ENCODE results near the gene KCNA5.

Gene KCNA5

DNA sequence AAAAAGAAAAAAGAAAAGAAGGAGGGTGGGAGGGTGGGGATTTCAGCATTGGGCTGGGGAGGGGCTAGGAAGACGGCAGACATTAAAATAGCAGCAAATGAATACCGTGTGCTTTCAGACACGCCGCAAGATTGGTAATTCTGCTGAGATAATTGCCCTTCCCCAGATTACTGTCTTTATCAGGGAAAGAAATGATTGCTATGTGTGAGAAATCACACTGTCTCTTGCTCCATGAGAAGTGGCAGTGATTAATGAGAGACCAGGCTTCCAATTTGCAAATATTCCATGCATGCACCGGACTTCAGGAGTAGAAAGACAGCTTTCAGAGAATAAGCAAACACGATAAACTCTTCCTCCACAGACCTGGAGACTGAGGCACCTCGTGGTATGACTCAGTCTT is 7.6 kb upstream of the KCNA5 start:
- no peak overlapping the region for H3K27ac Mint-ChIP-seq
- peaks cover 2% of the 10 kb centered on the region for H3K4me1 Mint-ChIP-seq (ENCODE audit: low read depth)
- H3K9me3 Mint-ChIP-seq, result no peaks in the 10 kb centered on the region
- no peaks in the 10 kb centered on the region for H3K36me3 Mint-ChIP-seq (ENCODE audit: low read depth)
- peaks cover 23% of the 10 kb centered on the region for H3K27me3 Mint-ChIP-seq (ENCODE audit: low read depth)
- no peak overlapping the region for H3K4me3 Mint-ChIP-seq

DNA sequence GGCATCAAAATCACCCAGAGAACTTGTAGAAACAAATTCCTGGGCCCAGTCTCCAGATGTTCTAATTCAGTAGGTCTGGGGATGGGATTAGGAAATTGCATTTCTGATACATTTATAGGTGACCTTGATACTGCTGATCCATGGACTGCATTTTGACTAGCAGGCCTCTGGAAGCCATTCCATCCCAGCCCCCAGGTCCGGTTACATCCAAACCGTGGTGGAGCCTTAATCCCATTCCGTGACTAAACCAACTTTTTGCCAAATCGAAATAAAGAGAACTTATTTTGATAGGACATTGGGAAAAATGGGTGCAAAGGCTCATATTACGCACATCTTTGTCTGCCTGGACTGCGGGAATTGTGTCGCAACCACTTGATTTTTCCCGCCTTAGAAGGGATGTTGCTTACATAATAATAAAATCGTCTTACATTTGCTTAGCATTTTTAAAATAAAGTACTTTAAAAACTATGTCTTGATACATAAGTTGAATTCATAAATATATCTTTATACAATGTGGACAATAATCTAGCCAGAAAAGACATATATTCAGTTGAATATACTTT is 5.8 kb upstream of the KCNA5 start:
- H3K4me3 Mint-ChIP-seq, result no peak overlapping the region
- peaks cover 40% of the 10 kb centered on the region for H3K27me3 Mint-ChIP-seq (ENCODE audit: low read depth)
- no peak overlapping the region for H3K27ac Mint-ChIP-seq
- no peaks in the 10 kb centered on the region for H3K36me3 Mint-ChIP-seq (ENCODE audit: low read depth)
- peaks cover 2% of the 10 kb centered on the region for H3K4me1 Mint-ChIP-seq (ENCODE audit: low read depth)
- no peaks in the 10 kb centered on the region for H3K9me3 Mint-ChIP-seq

DNA sequence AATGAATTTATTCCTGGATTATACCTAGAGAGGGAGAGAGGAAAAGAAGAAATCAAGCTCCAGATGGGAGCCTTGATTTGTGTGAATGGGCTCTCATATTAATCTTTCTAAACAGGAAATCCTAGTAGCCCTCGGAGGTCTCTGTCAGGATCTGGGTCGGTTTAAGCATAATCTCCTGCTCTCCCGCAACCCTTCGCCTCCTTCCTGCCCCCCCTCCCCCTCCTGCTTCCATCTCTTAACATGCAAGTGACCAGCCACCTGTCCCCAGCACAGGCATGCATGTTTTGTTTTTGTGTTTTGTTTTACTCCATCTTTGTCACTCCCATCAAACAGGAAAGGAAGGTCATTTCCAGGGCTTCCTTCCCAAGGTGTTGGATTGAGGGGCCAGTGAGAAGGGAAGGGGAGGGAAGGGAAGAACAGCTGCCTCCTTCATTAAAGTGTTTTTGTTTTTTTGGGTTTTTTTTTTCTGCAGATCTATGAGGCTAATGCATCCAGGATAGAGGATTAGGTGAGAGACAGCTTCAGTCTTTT is 4.8 kb upstream of the KCNA5 start:
- Mint-ChIP-seq H3K4me1 (ENCODE audit: low read depth) (peaks cover 2% of the 10 kb centered on the region), H3K9me3 (no peaks in the 10 kb centered on the region), H3K36me3 (ENCODE audit: low read depth) (no peaks in the 10 kb centered on the region), H3K27ac (no peak overlapping the region), H3K4me3 (no peak overlapping the region), H3K27me3 (ENCODE audit: low read depth) (peaks cover 47% of the 10 kb centered on the region)

DNA sequence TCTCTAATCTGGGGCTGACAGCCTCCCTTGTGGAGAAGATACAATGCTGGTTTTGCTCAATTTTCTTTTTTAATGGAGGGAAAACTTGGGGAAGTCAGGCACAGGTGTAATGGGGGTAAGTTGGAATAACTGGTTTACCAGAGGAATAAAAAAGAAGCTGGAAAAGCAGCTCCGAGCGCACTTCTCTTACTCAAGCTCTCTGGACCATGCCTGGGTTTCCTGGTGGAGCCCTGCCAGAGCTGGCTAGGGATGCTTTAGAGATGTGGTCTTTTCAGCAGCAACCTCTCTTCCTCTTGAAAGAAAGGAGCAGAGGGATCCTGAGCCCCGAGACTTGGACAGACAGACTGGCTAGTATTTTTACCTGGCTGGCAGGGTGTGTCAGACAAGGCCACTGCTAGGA is 3.9 kb upstream of the KCNA5 start:
- Mint-ChIP-seq H3K4me1 (ENCODE audit: low read depth) (no peaks in the 10 kb centered on the region), H3K36me3 (ENCODE audit: low read depth) (no peaks in the 10 kb centered on the region), H3K27ac (no peak overlapping the region), H3K4me3 (no peak overlapping the region), H3K27me3 (ENCODE audit: low read depth) (peaks cover 47% of the 10 kb centered on the region), H3K9me3 (no peaks in the 10 kb centered on the region)

- Mint-ChIP-seq H3K27ac (no peak overlapping the region), H3K4me1 (ENCODE audit: low read depth) (no peaks in the 10 kb centered on the region), H3K9me3 (no peaks in the 10 kb centered on the region), H3K27me3 (ENCODE audit: low read depth) (peaks cover 51% of the 10 kb centered on the region), H3K36me3 (ENCODE audit: low read depth) (no peaks in the 10 kb centered on the region), H3K4me3 (no peak overlapping the region)
Measured at GRCh38 chr12:5040368-5040767, 3.3 kb upstream of the KCNA5 start.

- H3K27me3 Mint-ChIP-seq (ENCODE audit: low read depth), result peaks cover 50% of the 10 kb centered on the region
- no peaks in the 10 kb centered on the region for H3K4me1 Mint-ChIP-seq (ENCODE audit: low read depth)
- H3K4me3 Mint-ChIP-seq, result no peak overlapping the region
Measured at GRCh38 chr12:5044420-5045295, 979 bp downstream of the KCNA5 start.

DNA sequence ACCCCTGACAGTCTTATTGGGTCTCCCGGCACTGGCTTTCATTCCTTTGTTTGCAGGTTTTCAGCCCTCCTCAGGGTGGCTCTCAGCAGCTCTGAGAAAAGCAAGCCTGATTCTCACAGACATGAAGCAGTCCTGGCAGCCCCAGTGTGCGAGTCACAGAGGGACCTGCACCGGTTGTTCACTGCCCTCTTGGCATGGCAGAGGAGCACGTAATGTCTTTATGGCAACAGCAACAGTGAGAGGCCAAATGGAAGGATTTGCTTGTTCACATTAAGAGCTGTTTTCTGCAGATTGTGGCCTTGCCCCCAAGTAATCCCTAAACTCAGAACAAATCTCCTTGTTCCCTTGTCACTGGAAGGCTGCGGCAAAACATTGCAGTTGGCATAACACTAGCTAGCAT is 3.4 kb downstream of the KCNA5 start:
- Mint-ChIP-seq H3K9me3 (no peaks in the 10 kb centered on the region), H3K36me3 (ENCODE audit: low read depth) (no peaks in the 10 kb centered on the region), H3K4me1 (ENCODE audit: low read depth) (peaks cover 4% of the 10 kb centered on the region), H3K4me3 (no peak overlapping the region), H3K27ac (no peak overlapping the region), H3K27me3 (ENCODE audit: low read depth) (peaks cover 39% of the 10 kb centered on the region)

More at GRCh38 chr12:5044420-5045295, 979 bp downstream of the KCNA5 start:
- Mint-ChIP-seq H3K36me3 (ENCODE audit: low read depth) (no peaks in the 10 kb centered on the region), H3K27ac (no peak overlapping the region), H3K9me3 (no peaks in the 10 kb centered on the region)

DNA sequence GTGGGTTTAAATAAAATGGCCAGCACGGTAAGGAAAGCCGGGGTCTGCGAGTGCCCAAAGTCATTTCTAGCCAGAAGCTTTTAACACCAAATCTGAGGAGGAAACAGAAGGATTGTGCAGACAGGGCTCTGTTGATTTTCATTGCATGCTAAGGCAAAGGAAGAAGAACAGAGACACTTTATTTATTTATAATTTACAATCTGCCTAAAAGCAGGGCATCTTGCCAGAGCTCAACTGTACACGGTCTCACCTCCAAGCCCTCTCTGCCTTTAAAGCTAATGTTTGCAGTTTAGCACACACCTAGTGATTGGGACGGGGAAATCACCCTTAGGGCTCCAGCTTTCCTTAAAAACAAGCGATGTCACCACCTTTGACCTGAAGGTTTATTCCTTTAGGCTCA is 4.0 kb downstream of the KCNA5 start:
- Mint-ChIP-seq H3K36me3 (ENCODE audit: low read depth) (no peaks in the 10 kb centered on the region), H3K4me1 (ENCODE audit: low read depth) (peaks cover 4% of the 10 kb centered on the region), H3K4me3 (no peak overlapping the region)

GRCh38 chr12:5050542-5050941 is 6.9 kb downstream of the KCNA5 start:
- Mint-ChIP-seq H3K4me3 (no peak overlapping the region), H3K4me1 (ENCODE audit: low read depth) (peaks cover 4% of the 10 kb centered on the region), H3K36me3 (ENCODE audit: low read depth) (no peaks in the 10 kb centered on the region), H3K27me3 (ENCODE audit: low read depth) (peaks cover 22% of the 10 kb centered on the region), H3K9me3 (no peaks in the 10 kb centered on the region), H3K27ac (no peak overlapping the region)

More for the DNA sequence above, 4.0 kb downstream of the KCNA5 start:
- H3K27me3 Mint-ChIP-seq (ENCODE audit: low read depth), result peaks cover 33% of the 10 kb centered on the region
- no peaks in the 10 kb centered on the region for H3K9me3 Mint-ChIP-seq
- H3K27ac Mint-ChIP-seq, result no peak overlapping the region

DNA sequence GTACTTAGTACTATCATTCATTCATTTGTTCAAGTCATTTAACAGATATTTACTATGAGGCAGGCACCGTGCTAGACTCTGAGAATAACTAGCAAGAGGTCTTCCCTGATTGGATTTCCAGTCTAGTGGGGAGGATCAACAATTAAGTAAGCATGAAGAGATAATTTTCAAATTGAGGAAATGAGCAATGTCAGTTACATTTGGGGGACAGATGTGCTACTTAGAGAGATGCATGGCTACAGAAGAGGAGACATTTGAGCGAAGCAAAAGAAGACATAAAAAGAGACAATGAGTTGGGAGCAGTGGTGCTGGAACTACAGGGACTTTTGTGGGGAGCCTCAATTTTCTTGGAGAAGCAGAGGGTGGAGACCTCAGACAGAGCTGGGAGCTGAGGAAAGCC is 7.7 kb downstream of the KCNA5 start:
- Mint-ChIP-seq H3K4me1 (ENCODE audit: low read depth) (peaks cover 4% of the 10 kb centered on the region), H3K9me3 (no peaks in the 10 kb centered on the region), H3K4me3 (no peak overlapping the region), H3K27me3 (ENCODE audit: low read depth) (peaks cover 16% of the 10 kb centered on the region), H3K36me3 (ENCODE audit: low read depth) (no peaks in the 10 kb centered on the region), H3K27ac (no peak overlapping the region)

- Mint-ChIP-seq H3K27ac (no peak overlapping the region), H3K36me3 (ENCODE audit: low read depth) (no peaks in the 10 kb centered on the region), H3K4me1 (ENCODE audit: low read depth) (peaks cover 4% of the 10 kb centered on the region), H3K27me3 (ENCODE audit: low read depth) (peaks cover 11% of the 10 kb centered on the region), H3K4me3 (no peak overlapping the region), H3K9me3 (no peaks in the 10 kb centered on the region)
Measured at GRCh38 chr12:5051913-5052312, 8.2 kb downstream of the KCNA5 start.

DNA sequence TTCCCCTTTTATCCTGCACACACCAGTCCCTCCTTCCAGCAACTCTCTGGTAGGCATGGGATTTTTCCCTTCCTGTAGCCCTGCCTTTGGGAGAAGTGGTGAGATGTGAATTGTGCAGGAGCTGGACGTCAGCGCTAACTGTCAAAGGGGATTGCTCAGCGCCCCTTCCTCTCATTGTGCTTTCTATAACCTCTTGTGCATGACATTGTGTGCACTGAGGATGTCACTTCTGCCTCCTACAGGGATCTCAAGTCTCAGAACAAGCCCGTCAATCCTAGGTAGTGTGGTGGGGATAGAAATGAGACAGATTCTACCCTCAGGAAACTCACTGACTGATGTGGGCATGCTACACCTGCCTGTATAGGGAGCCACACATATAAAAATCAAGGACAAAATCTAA is 8.7 kb downstream of the KCNA5 start:
- H3K9me3 Mint-ChIP-seq, result no peaks in the 10 kb centered on the region
- peaks cover 11% of the 10 kb centered on the region for H3K27me3 Mint-ChIP-seq (ENCODE audit: low read depth)
- no peaks in the 10 kb centered on the region for H3K36me3 Mint-ChIP-seq (ENCODE audit: low read depth)
- no peak overlapping the region for H3K4me3 Mint-ChIP-seq
- H3K4me1 Mint-ChIP-seq (ENCODE audit: low read depth), result peaks cover 4% of the 10 kb centered on the region
- H3K27ac Mint-ChIP-seq, result no peak overlapping the region

DNA sequence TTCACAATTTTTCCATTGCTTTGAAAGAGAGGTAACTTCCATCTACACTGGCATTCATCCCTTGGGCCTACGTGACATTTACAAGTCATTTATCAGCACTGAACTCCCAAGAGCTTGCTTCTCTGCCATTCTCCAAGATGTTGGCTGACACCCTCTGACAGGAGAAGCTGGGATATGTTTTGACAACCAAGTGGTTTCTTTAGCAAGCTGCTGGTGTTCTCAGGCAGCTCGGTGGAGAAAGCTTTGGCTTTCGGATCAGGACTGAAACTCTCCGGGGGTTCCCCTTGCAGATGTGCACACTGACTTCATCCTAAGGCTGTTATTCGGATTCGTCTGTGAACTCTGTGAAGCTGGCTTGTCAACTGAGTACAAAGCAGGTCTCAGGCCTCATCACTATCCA is 15.7 kb downstream of the KCNA5 start:
- H3K27me3 Mint-ChIP-seq (ENCODE audit: low read depth), result no peaks in the 10 kb centered on the region
- no peak overlapping the region for H3K27ac Mint-ChIP-seq
- H3K4me1 Mint-ChIP-seq (ENCODE audit: low read depth), result no peaks in the 10 kb centered on the region
- no peaks in the 10 kb centered on the region for H3K36me3 Mint-ChIP-seq (ENCODE audit: low read depth)
- no peaks in the 10 kb centered on the region for H3K9me3 Mint-ChIP-seq
- H3K4me3 Mint-ChIP-seq, result no peak overlapping the region

DNA sequence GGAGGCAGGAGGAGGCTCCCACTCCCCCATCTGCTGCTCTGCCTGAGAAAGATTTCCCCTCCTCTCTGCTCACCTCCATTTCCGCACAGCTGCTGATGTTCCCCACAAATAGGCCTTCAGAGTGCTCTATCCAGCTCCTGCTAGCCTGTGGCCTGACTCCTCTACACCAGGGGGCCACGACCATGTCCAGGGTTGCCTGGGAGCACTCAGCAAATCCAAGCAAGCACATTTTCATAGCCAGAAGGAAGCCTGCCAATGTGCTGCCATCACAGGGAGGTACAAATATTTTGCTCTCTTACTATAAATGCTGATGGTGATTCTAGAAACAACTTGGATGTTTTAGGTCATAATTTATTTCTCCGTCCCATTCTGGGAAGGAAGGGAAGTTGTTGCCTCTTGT is 17.3 kb downstream of the KCNA5 start:
- no peak overlapping the region for H3K27ac Mint-ChIP-seq
- no peak overlapping the region for H3K4me3 Mint-ChIP-seq
- no peaks in the 10 kb centered on the region for H3K27me3 Mint-ChIP-seq (ENCODE audit: low read depth)
- H3K4me1 Mint-ChIP-seq (ENCODE audit: low read depth), result no peaks in the 10 kb centered on the region
- H3K36me3 Mint-ChIP-seq (ENCODE audit: low read depth), result no peaks in the 10 kb centered on the region
- H3K9me3 Mint-ChIP-seq, result no peaks in the 10 kb centered on the region

GRCh38 chr12:5063149-5063548 is 19.5 kb downstream of the KCNA5 start:
- H3K4me3 Mint-ChIP-seq, result no peak overlapping the region
- H3K9me3 Mint-ChIP-seq, result no peaks in the 10 kb centered on the region
- no peak overlapping the region for H3K27ac Mint-ChIP-seq
- H3K4me1 Mint-ChIP-seq (ENCODE audit: low read depth), result no peaks in the 10 kb centered on the region
- H3K36me3 Mint-ChIP-seq (ENCODE audit: low read depth), result no peaks in the 10 kb centered on the region
- no peaks in the 10 kb centered on the region for H3K27me3 Mint-ChIP-seq (ENCODE audit: low read depth)

Measured in T-helper 1 cell treated with Interleukin-12 subunit alpha and Interleukin-12 subunit beta and Interleukin-4 antibody, amounts not matched to agents 30 μg/mL and 1 μg/mL, for 36 hours (primary cell).